Activated CD4-positive, alpha-beta T cell treated with anti-CD3 and anti-CD28 coated beads, Interleukin-2, amount 50 U/mL, for 48 hours (primary cell): Measurements from ENCODE around the gene NPFFR1.
"Not testable (repeated sequence)": the region's sequence is repeated elsewhere in the genome, so short reads cannot be mapped to it uniquely, and the experiment has no call there.

Experiments used
- DNase-seq, 2 experiments: peaks; one replicate each; pipeline ENCODE4 v3.0.0-alpha.2; 2020

The NPFFR1 gene

GRCh38 chr10:70254778-70255328 lies 29.0 kb downstream of the NPFFR1 start:
- DNase-seq: peak in 1 of 2 experiments; percentile 9

DNA sequence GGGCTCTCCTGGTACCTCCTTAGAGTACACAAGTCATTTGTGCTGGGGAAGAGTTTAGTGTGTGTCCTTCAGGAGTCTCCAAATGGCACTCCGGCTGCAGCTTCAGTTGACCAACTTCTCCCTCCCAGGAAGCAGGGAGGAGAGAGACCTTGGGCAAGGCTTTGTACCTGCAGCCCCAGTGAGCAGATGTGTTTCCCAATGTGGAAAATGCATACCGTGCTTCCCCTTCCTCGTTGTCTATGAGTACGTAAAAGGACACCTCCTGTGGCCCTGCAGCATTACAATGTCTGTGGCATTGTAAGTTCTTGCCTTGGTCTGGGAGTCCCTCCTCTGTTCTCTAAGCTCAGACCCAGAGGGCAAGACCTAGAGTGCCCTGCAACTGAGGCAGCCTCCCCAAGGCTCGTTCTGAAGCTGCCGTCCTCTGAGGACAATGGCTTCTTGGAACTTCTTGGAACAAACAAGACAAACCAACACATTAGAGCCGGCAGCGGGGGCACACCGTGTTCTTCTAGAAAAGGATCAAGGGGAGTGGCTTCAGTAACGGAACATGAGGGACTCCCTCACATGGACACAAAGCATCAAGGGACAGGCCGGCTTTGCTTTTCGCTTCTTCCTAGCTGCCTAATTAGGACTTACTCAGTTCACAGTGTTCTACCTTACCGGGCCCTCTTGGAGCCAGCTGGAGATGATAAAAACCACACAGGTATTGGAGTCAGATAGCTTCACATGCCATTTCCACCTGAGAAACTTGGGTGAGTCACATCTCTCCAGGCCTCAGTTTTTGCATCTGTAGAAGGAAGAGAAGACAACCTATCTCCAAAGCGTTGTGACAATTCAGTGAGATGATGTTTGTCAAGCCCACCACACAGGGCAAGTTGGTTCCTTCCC lies 29.7 kb downstream of the NPFFR1 start:
- no peak for DNase-seq

- DNase-seq: no peak
Observed at GRCh38 chr10:70250961-70251680, 32.7 kb downstream of the NPFFR1 start.

DNA sequence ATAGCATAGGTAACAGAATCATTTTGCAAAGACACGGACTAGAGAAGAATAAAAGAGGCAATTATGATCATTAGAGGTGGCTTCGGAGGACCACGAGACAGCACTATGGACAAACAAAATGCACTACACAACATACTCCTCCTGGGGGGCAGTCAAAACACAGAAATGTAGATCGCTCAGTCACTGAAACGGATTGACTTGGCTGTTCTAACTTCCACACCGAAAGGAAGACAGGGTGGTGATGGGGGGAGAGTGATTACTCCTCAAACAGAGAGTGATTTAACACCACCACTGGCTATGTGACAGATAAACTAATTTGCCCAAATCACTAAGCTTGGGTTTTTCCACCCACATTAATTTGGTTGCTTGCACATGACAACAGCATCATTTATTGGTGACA lies 36.4 kb downstream of the NPFFR1 start:
- no peak for DNase-seq

GRCh38 chr10:70241081-70241480 lies 42.7 kb downstream of the NPFFR1 start:
- no peak for DNase-seq

DNA sequence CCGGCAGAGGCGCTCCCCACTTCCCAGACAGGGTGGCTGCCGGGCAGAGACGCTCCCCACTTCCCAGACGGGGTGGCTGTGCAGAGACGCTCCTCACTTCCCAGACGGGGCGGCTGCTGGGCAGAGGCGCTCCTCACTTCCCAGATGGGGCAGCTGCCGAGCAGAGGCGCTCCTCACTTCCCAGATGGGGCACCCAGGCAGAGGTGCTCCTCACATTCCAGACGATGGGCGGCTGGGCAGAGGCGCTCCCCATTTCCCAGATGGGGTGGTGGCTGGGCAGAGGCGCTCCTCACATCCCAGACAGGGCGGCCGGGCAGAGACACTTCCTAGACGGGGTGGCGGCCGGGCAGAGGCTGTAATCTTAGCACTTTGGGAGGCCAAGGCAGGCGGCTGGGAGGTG lies 43.8 kb downstream of the NPFFR1 start:
- DNase-seq: not testable (repeated sequence)

DNA sequence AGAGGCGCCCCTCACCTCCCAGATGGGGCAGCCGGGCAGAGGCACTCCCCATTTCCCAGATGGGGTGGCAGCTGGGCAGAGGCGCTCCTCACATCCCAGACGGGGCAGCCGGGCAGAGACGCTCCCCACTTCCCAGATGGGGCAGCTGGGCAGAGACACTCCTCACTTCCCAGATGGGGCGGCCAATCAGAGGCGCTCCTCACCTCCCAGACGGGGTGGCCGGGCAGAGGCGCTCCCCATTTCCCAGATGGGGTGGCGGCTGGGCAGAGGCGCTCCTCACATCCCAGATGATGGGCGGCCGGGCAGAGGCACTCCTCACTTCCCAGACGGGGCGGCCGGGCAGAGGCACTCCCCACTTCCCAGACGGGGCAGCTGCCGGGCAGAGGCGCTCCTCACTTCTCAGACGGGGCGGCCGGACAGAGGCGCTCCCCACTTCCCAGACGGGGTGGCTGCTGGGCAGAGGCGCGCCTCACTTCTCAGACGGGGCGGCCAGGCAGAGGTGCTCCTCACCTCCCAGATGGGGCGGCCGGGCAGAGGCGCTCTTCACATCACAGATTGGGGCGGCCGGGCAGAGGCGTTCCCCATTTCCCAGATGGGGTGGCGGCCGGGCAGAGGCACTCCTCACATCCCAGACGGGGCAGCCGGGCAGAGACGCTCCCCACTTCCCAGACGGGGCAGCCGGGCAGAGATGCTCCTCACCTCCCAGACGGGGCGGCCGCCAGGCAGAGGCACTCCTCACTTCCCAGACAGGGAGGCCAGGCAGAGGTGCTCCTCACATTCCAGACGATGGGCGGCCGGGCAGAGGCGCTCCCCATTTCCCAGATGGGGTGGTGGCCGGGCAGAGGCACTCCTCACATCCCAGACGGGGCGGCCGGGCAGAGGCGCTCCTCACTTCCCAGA lies 44.5 kb downstream of the NPFFR1 start:
- not testable (repeated sequence) for DNase-seq

DNA sequence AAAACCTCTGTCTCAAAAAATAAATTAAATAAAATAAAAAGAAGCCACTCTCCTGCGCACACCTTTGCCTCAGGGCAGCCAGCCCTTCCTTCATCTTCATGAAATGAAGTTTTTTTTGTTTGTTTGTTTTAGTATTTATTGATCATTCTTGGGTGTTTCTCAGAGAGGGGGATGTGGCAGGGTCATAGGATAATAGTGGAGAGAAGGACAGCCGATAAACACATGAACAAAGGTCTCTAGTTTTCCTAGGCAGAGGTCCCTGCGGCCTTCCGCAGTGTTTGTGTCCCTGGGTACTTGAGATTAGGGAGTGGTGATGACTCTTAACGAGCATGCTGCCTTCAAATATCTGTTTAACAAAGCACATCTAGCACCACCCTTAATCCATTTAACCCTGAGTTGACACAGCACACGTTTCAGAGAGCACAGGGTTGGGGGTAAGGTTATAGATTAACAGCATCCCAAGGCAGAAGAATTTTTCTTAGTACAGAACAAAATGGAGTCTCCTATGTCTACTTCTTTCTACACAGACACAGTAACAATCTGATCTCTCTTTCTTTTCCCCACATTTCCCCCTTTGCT lies 45.8 kb downstream of the NPFFR1 start:
- not testable (repeated sequence) for DNase-seq

DNA sequence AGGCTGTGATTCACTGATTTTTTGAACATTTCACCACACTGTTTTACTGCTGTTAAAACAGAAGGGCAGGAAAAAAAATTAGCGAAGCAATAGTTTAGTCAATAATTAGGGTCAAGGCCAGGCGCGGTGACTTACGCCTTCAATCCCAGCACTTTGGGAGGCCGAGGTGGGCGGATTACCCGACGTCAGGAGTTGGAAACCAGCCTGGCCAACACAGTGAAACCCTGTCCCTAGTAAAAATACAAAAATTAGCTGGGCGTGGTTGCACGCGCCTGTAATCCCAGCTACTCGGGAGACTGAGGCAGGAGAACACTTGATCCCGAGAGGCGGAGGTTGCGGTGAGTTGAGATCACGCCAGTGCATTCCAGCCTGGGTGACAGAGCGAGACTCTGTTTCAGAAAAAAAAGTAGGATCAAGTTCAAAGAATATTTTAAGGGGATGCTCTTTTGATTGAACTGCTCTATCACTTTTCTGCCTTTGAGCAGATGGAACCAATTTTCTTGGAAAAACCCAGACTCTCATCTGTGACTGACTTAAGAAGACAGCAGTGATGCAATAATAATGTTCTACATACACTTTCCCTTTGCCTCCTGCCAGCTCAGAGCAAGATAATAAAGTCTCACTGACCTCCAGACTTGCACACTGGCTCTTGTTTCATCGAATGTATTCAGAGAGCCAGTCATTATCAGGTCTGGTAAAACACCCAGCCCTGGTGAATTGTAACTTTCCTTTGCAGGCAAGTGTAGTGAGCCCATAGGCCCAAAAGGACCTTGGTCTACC lies 48.9 kb downstream of the NPFFR1 start:
- DNase-seq: no peak

GRCh38 chr10:70233939-70234300 lies 49.9 kb downstream of the NPFFR1 start:
- DNase-seq: no peak

GRCh38 chr10:70233109-70233938 lies 50.5 kb downstream of the NPFFR1 start, which contains the start of gene PPA1:
PPA1 (minus strand) TSS chr10:70233429; CDS start chr10:70233327, 102 bp downstream.
- peak; percentile 99 for DNase-seq

DNA sequence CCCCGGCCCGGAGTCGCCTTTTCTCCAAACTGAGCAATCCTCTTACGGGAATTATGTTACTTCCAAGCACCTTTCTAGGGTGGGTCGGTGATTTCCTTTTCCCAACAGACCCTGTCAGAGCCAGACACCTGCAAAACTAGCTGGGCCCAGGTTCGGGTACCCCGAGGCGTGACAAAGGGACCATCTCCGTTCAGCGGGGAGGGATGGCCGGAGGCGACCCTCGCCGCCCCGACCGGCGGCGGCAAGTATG lies 51.0 kb downstream of the NPFFR1 start:
- no peak for DNase-seq

- DNase-seq: peak; percentile 46 to 52
Observed at GRCh38 chr10:70232155-70232858, 51.5 kb downstream of the NPFFR1 start.

DNA sequence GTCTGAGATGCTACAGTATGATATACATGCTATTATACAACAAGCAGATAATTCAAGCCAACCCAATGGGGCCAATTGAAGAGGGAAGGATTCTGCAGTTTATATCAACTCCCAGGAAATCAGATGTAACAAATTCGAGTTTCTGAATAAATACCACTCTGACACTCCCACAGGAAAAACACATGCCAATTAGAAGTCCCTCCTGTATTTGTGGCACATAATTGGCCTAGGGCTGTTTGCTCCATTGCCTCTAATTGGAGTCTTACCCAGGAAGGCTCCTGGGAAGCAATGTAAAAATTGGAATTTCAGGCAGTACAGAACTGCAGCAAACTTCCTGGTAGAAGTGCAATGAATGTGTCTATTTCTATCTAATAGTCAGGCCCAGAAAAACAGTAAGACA lies 55.3 kb downstream of the NPFFR1 start:
- DNase-seq: no peak

GRCh38 chr10:70227548-70228320 lies 56.1 kb downstream of the NPFFR1 start:
- DNase-seq: no peak

- DNase-seq: no peak
Observed at GRCh38 chr10:70223728-70224127, 60.1 kb downstream of the NPFFR1 start.

DNA sequence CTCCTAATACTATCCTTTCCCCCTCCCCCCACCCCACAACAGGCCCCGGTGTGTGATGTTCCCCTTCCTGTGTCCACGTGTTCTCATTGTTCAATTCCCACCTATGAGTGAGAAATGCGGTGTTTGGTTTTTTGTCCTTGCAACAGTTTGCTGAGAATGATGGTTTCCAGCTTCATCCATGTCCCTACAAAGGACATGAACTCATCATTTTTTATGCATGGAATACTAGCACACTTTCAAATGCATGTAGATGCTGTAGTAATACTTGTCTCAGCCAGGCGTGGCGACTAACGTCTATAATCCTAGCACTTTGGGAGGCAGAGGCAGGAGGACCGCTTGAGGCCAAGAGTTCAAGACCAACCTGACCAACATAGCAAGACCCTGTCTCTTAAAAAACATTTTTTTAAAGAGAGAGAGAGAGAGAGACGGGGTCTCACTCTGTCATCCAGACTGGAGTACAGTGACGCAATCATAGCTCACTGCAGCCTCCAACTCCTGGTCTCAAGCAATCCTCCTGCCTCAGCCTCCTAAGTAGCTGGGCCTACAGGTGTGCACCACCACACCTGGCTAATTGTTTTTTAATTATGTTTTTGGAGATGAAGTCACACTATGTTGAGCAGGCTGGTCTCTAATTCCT lies 60.9 kb downstream of the NPFFR1 start:
- DNase-seq: not testable (repeated sequence)

- no peak for DNase-seq
Observed at GRCh38 chr10:70222340-70222794, 61.4 kb downstream of the NPFFR1 start.

DNA sequence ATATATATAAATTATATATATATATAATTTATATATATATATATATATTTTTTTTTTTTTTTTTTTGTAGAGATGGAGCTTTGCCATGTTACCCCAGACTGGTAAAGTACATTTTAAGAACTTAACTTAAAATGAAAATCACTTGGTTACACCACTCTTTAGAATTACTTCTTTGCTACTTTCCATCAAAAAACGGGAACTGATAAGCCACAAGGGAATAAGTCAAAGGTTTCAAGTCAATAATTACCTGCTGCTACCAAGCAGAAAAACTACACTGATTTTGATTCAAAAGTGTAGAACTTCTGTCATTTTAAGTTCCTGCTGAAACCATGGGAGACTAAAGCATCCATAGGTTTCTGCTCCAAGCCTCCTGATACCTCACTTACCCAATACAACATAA lies 62.8 kb downstream of the NPFFR1 start:
- no peak for DNase-seq
